GM23338 (cell line): ENCODE data around the gene AKIRIN2. TPM values are rescaled to one million over a fixed set of nuclear protein-coding genes. Genes with fewer than 3 reads are reported as not detected.
"Not testable (repeated sequence)": the region's sequence is repeated elsewhere in the genome, so short reads cannot be mapped to it uniquely, and the experiment has no call there.

ENCODE experiments used
- ATAC-seq: fragments of 200-7000 bp; cut with Tn5 transposase; 3 replicates; pipeline ENCODE4 v1.9.1; 2020
- DNase-seq: peaks from one replicate; pipeline ENCODE4 v3.0.0-alpha.2; 2015; ENCODE audit warnings: low spot score
- H2AFZ ChIP-seq: fragments of 200-600 bp; sonication (generic); 2 replicates; pipeline ENCODE4 v1.8.0; 2016; ENCODE audit warnings: antibody characterized with exemption, mild to moderate bottlenecking, moderate library complexity
- H3F3A ChIP-seq: fragments of 200-600 bp; sonication (generic); replicated peaks from 2 replicates; pipeline ENCODE4 v1.8.0; 2017; ENCODE audit warnings: antibody characterized with exemption, mixed run types, low read depth
- H3K27ac ChIP-seq: fragments of 200-600 bp; sonication (generic); 2 replicates; pipeline ENCODE4 v1.6.1; 2016; ENCODE audit warnings: low read depth
- H3K27me3 ChIP-seq: fragments of 200-600 bp; sonication (generic); 2 replicates; pipeline ENCODE4 v1.8.0; 2016; ENCODE audit warnings: mild to moderate bottlenecking, mixed run types, moderate library complexity; ENCODE audit not compliant: insufficient read depth
- H3K36me3 ChIP-seq: fragments of 200-600 bp; sonication (generic); 2 replicates; pipeline ENCODE4 v1.8.0; 2016; ENCODE audit warnings: mild to moderate bottlenecking; ENCODE audit not compliant: insufficient read depth
- H3K4me1 ChIP-seq: fragments of 200-600 bp; sonication (generic); 2 replicates; pipeline ENCODE4 v1.8.0; 2016; ENCODE audit warnings: mild to moderate bottlenecking, moderate library complexity; ENCODE audit not compliant: insufficient read depth
- H3K4me2 ChIP-seq: fragments of 200-600 bp; sonication (generic); 2 replicates; pipeline ENCODE4 v1.7.1; 2017; ENCODE audit warnings: mixed run types
- H3K4me3 ChIP-seq: fragments of 200-600 bp; sonication (generic); 2 replicates; pipeline ENCODE4 v1.6.1; 2016; ENCODE audit warnings: mixed run types
- H3K79me2 ChIP-seq: fragments of 200-600 bp; sonication (generic); replicated peaks from 2 replicates; pipeline ENCODE4 v1.8.0; 2017; ENCODE audit warnings: mild to moderate bottlenecking; ENCODE audit not compliant: insufficient read depth
- H3K9me2 ChIP-seq: fragments of 200-600 bp; sonication (generic); 2 replicates; pipeline ENCODE4 v1.8.0; 2017; ENCODE audit not compliant: insufficient read depth
- H4K20me1 ChIP-seq: fragments of 200-600 bp; sonication (generic); replicated peaks from 2 replicates; pipeline ENCODE4 v1.8.0; 2017; ENCODE audit warnings: mild to moderate bottlenecking; ENCODE audit not compliant: insufficient read depth
- H3K27ac Mint-ChIP-seq: 2 replicates; pipeline ENCODE4 v1.8.0; 2020; ENCODE audit warnings: inconsistent platforms, mild to moderate bottlenecking, moderate library complexity, mixed read lengths
- H3K27me3 Mint-ChIP-seq: 3 replicates; pipeline ENCODE4 v1.8.0; 2022; ENCODE audit warnings: low read depth, mild to moderate bottlenecking, moderate library complexity, mixed read lengths, inconsistent platforms; ENCODE audit not compliant: insufficient read depth, poor library complexity
- H3K36me3 Mint-ChIP-seq: 3 replicates; pipeline ENCODE4 v1.8.0; 2021; ENCODE audit warnings: low read depth, mild to moderate bottlenecking, inconsistent platforms, moderate library complexity, mixed read lengths
- H3K4me1 Mint-ChIP-seq: 3 replicates; pipeline ENCODE4 v1.8.0; 2020; ENCODE audit warnings: mild to moderate bottlenecking, inconsistent platforms, mixed read lengths
- H3K4me3 Mint-ChIP-seq: 3 replicates; pipeline ENCODE4 v1.8.0; 2021; ENCODE audit warnings: moderate library complexity, mild to moderate bottlenecking, inconsistent platforms, mixed read lengths
- H3K9me3 Mint-ChIP-seq: 3 replicates; pipeline ENCODE4 v1.8.0; 2020; ENCODE audit warnings: moderate library complexity, mild to moderate bottlenecking, inconsistent platforms, mixed read lengths
- NANOG ChIP-seq: IDR thresholded peaks from 2 replicates; pipeline ENCODE4 v1.6.1; 2016; ENCODE audit warnings: antibody characterized with exemption, borderline replicate concordance
- STAT1 ChIP-seq: IDR thresholded peaks from one replicate; pipeline ENCODE4 v1.6.1; 2016; ENCODE audit warnings: antibody characterized with exemption; ENCODE audit not compliant: unreplicated experiment
- ZNF331 ChIP-seq: fragments of 250-450 bp; sonication (Bioruptor Pico); IDR thresholded peaks from 2 replicates; pipeline ENCODE4 v1.5.0; 2020; ENCODE audit warnings: low read depth, mild to moderate bottlenecking, moderate library complexity
- polyA plus RNA-seq: library from polyadenylated mRNA; unstranded; fragments of >200 nt; fragmentation: Nextera tagmentation; extraction: Ambion mirVana; gene quantifications from 2 replicates; pipeline ENCODE4 v1.2.1, GENCODE V29; 2016
- total RNA-seq: library from RNA; depleted of rRNA; stranded (reverse); fragments of >200 nt; shearing (Covaris generic); gene quantifications from 2 replicates; pipeline ENCODE4 v1.2.3, GENCODE V29; 2014
- TF ChIP-seq, protein P1 (sequence below), 2 experiments: fragments of 200-600 bp in 1 of 2; sonication (generic) in 1 of 2; conservative IDR thresholded peaks; 2 replicates each; pipeline versions ENCODE4 v1.5.1 to v1.6.1; 2016 to 2017; ENCODE audit warnings: antibody characterized with exemption in 2 of 2, low read depth in 2 of 2, mild to moderate bottlenecking in 2 of 2, moderate library complexity in 1 of 2
- TF ChIP-seq, protein P2 (sequence below): IDR thresholded peaks from 2 replicates; pipeline ENCODE4 v1.6.1; 2016; ENCODE audit warnings: antibody characterized with exemption
- TF ChIP-seq, protein P3 (sequence below): IDR thresholded peaks from one replicate; pipeline ENCODE4 v1.6.1; 2018; ENCODE audit warnings: antibody characterized with exemption; ENCODE audit not compliant: unreplicated experiment

AKIRIN2 gene
- total and polyA plus RNA-seq, 2 experiments from 2014 or later = 62.1 to 98.1 TPM

DNA sequence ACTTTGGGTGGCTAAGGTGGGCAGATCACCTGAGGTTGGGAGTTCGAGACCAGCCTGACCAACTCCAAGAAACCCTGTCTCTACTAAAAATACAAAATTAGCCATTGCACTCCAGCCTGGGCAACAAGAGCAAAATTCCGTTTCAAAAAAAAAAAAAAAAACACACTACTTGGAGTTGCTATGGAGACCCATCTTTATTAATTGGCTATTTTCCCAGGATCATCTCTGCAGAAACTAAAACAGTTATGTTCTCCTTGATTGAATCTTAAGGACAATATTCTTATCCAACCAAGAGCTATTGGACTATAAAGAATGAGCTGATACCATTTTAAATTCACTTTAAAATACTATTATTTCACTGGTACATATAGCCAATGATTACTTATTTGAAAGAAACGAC is 14.7 kb downstream of the AKIRIN2 start (continued):
- TF ChIP-seq, protein P1, sequence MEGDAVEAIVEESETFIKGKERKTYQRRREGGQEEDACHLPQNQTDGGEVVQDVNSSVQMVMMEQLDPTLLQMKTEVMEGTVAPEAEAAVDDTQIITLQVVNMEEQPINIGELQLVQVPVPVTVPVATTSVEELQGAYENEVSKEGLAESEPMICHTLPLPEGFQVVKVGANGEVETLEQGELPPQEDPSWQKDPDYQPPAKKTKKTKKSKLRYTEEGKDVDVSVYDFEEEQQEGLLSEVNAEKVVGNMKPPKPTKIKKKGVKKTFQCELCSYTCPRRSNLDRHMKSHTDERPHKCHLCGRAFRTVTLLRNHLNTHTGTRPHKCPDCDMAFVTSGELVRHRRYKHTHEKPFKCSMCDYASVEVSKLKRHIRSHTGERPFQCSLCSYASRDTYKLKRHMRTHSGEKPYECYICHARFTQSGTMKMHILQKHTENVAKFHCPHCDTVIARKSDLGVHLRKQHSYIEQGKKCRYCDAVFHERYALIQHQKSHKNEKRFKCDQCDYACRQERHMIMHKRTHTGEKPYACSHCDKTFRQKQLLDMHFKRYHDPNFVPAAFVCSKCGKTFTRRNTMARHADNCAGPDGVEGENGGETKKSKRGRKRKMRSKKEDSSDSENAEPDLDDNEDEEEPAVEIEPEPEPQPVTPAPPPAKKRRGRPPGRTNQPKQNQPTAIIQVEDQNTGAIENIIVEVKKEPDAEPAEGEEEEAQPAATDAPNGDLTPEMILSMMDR (conservative IDR thresholded peaks at IDR 0.05; ENCODE audit: low read depth in 2 of 2) = no peak
- TF ChIP-seq, protein P2, sequence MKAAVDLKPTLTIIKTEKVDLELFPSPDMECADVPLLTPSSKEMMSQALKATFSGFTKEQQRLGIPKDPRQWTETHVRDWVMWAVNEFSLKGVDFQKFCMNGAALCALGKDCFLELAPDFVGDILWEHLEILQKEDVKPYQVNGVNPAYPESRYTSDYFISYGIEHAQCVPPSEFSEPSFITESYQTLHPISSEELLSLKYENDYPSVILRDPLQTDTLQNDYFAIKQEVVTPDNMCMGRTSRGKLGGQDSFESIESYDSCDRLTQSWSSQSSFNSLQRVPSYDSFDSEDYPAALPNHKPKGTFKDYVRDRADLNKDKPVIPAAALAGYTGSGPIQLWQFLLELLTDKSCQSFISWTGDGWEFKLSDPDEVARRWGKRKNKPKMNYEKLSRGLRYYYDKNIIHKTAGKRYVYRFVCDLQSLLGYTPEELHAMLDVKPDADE = no peak
- no peak for TF ChIP-seq ZNF331 (CRISPR knock-in tag)
- TF ChIP-seq, protein P3, sequence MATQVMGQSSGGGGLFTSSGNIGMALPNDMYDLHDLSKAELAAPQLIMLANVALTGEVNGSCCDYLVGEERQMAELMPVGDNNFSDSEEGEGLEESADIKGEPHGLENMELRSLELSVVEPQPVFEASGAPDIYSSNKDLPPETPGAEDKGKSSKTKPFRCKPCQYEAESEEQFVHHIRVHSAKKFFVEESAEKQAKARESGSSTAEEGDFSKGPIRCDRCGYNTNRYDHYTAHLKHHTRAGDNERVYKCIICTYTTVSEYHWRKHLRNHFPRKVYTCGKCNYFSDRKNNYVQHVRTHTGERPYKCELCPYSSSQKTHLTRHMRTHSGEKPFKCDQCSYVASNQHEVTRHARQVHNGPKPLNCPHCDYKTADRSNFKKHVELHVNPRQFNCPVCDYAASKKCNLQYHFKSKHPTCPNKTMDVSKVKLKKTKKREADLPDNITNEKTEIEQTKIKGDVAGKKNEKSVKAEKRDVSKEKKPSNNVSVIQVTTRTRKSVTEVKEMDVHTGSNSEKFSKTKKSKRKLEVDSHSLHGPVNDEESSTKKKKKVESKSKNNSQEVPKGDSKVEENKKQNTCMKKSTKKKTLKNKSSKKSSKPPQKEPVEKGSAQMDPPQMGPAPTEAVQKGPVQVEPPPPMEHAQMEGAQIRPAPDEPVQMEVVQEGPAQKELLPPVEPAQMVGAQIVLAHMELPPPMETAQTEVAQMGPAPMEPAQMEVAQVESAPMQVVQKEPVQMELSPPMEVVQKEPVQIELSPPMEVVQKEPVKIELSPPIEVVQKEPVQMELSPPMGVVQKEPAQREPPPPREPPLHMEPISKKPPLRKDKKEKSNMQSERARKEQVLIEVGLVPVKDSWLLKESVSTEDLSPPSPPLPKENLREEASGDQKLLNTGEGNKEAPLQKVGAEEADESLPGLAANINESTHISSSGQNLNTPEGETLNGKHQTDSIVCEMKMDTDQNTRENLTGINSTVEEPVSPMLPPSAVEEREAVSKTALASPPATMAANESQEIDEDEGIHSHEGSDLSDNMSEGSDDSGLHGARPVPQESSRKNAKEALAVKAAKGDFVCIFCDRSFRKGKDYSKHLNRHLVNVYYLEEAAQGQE = no peak
- TF ChIP-seq STAT1 = no peak
- no peak for TF ChIP-seq NANOG

DNA sequence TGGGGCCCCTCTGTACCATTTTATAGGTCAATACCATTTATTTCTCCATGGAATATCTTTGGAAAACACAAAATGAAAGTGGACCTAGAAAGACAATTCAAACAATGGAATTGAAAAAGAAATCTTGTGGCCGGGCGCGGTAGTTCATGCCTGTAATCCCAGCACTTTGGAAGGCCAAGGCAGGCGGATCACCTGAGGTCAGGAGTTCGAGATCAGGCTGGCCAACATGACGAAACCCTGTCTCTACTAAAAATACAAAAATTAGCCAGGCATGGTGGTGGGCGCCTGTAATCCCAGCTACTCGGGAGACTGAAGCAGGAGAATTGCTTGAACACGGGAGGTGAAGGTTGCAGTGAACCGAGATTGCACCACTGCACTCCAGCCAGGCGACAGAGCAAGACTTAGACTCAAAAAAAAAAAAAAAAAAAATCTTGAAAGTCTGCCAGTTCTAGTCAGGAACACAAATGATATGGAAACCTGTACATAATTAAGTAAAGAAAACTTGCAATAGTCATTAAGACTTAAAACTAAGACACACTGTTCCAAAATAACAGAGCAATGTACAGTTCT is 15.3 kb downstream of the AKIRIN2 start:
- H3K36me3 ChIP-seq, H3F3A ChIP-seq, H3K27me3 ChIP-seq, H3K27me3 Mint-ChIP-seq, H3K4me2 ChIP-seq, H2AFZ ChIP-seq, DNase-seq, H3K9me3 Mint-ChIP-seq, H3K27ac ChIP-seq, H3K4me3 Mint-ChIP-seq, H3K4me3 ChIP-seq, ATAC-seq, H3K9me2 ChIP-seq: not testable (repeated sequence)
- peaks cover 100% of the 10 kb centered on the region for H3K79me2 ChIP-seq
- peaks cover 85% of the 10 kb centered on the region for H4K20me1 ChIP-seq
- H3K4me1 ChIP-seq = peaks cover 38% of the 10 kb centered on the region
- H3K4me1 Mint-ChIP-seq = peaks cover 49% of the 10 kb centered on the region
- peaks cover 19% of the 10 kb centered on the region for H3K36me3 Mint-ChIP-seq
- H3K27ac Mint-ChIP-seq = peak overlapping the region; percentile 72; the same call in 1 of the 2 replicates
